ENCODE results near the gene ASB4.

DNA sequence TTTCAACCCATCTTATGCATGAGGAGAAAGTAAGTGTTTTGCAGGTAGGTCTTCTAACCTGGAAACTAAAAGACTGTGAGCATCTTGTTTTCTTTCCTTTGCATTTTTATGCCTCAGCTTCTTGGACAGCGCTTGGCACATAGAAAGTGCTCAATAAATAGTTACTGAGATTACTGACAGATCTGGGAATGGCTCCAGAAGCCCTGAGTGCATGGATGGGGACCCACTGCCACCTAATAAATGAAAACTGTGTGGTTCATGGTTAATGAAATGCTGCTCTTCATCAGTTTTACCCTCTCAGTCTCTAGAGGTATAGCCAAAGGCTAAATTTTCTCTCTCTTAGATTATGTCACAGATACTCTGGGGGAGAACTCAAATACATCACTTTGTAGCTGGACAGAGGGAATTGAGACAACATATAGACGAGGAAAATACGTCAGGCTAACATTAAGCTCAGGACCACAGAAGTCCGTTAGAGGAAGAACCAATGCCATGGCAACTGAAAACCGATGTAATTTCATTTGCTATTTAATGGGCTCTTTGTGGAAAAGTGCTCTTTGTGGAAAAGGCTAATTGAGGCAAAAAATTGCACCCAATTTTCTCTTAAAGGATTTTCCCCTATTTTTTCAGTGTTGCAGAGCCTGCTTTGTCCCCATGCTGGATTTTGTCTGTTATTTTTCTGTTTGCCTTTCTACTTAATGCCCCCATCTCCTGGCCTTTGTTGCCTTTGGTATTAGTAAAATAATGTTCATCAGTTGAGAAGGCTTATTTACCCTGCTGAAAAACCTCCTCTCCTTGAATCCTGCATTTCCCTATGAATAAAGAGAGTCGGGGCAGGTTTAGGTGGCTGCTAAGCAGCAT, 17.8 kb downstream of the ASB4 start:
- TF ChIP-seq, protein P1, sequence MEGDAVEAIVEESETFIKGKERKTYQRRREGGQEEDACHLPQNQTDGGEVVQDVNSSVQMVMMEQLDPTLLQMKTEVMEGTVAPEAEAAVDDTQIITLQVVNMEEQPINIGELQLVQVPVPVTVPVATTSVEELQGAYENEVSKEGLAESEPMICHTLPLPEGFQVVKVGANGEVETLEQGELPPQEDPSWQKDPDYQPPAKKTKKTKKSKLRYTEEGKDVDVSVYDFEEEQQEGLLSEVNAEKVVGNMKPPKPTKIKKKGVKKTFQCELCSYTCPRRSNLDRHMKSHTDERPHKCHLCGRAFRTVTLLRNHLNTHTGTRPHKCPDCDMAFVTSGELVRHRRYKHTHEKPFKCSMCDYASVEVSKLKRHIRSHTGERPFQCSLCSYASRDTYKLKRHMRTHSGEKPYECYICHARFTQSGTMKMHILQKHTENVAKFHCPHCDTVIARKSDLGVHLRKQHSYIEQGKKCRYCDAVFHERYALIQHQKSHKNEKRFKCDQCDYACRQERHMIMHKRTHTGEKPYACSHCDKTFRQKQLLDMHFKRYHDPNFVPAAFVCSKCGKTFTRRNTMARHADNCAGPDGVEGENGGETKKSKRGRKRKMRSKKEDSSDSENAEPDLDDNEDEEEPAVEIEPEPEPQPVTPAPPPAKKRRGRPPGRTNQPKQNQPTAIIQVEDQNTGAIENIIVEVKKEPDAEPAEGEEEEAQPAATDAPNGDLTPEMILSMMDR (conservative IDR thresholded peaks at IDR 0.05; ENCODE audit: low read depth, low read length), result no peak
- no peak for TF ChIP-seq EZH2 (IDR thresholded peaks at IDR 0.05; ENCODE audit: low read length, unreplicated experiment)

Data from PC-3 (cell line).